Astrocyte (in vitro differentiated cells and primary cell): ENCODE results near the gene MORN5.

Source experiments
- CTCF ChIP-seq: IDR thresholded peaks from 2 replicates; pipeline ENCODE4 v1.5.1; 2011; ENCODE audit warnings: low read depth, mild to moderate bottlenecking, inconsistent platforms, low read length, moderate library complexity; ENCODE audit not compliant: insufficient read depth
- EZH2 ChIP-seq: IDR thresholded peaks from 2 replicates; pipeline ENCODE4 v1.6.1; 2012; ENCODE audit warnings: mild to moderate bottlenecking, low read length, inconsistent platforms; ENCODE audit not compliant: insufficient read depth

- no peak for TF ChIP-seq CTCF
- no peak for TF ChIP-seq EZH2
These were observed 67.8 kb downstream of the MORN5 start for GRCh38 chr9:122227575-122227900.
